Karpas-422 (cell line): ENCODE data around the gene RPUSD4. TPM values are rescaled to one million over a fixed set of nuclear protein-coding genes. Genes with fewer than 3 reads are reported as not detected.
A peak's percentile ranks its signal among the peaks of the same experiment; 100 is the strongest.

Source experiments
- DNase-seq: peaks from one replicate; pipeline ENCODE4 v3.0.0-alpha.2; 2015
- H2AFZ ChIP-seq: fragments of 200-600 bp; sonication (generic); 2 replicates; pipeline ENCODE4 v1.6.1; 2014; ENCODE audit warnings: antibody characterized with exemption, low read length, mixed read lengths
- H3K27ac ChIP-seq: fragments of 200-600 bp; sonication (generic); 2 replicates; pipeline ENCODE4 v1.5.1; 2014; ENCODE audit warnings: mild to moderate bottlenecking, low read length, moderate library complexity
- H3K27me3 ChIP-seq: fragments of 200-600 bp; sonication (generic); 2 replicates; pipeline ENCODE4 v1.6.1; 2014; ENCODE audit warnings: low read length, mixed read lengths
- H3K36me3 ChIP-seq: fragments of 200-600 bp; sonication (generic); 2 replicates; pipeline ENCODE4 v1.6.1; 2014; ENCODE audit warnings: low read length, mixed read lengths; ENCODE audit not compliant: insufficient read depth
- H3K4me1 ChIP-seq: fragments of 200-600 bp; sonication (generic); 2 replicates; pipeline ENCODE4 v1.6.1; 2014; ENCODE audit warnings: mild to moderate bottlenecking, low read length, mixed read lengths
- H3K4me2 ChIP-seq: fragments of 200-600 bp; sonication (generic); 2 replicates; pipeline ENCODE4 v1.6.1; 2014; ENCODE audit warnings: low read length, low read depth, mild to moderate bottlenecking; ENCODE audit not compliant: poor library complexity, severe bottlenecking
- H3K4me3 ChIP-seq: fragments of 200-600 bp; sonication (generic); 2 replicates; pipeline ENCODE4 v1.5.1; 2014; ENCODE audit warnings: mild to moderate bottlenecking, antibody characterized with exemption, low read length, mixed read lengths
- H3K79me2 ChIP-seq: fragments of 200-600 bp; sonication (generic); 2 replicates; pipeline ENCODE4 v1.6.1; 2014; ENCODE audit warnings: mild to moderate bottlenecking, low read length, mixed read lengths
- H3K9ac ChIP-seq: fragments of 200-600 bp; sonication (generic); 2 replicates; pipeline ENCODE4 v1.6.0; 2014; ENCODE audit warnings: low read length
- H3K9me2 ChIP-seq: fragments of 200-600 bp; sonication (generic), shearing (Covaris generic); replicated peaks from 2 replicates; pipeline ENCODE4 v1.6.0; 2014; ENCODE audit warnings: mild to moderate bottlenecking, low read length, moderate library complexity; ENCODE audit not compliant: insufficient read depth
- H3K9me3 ChIP-seq: fragments of 300-700, 200-600 bp; sonication (generic); 2 replicates; pipeline ENCODE4 v1.6.1; 2014; ENCODE audit warnings: low read length, mixed read lengths
- H4K20me1 ChIP-seq: fragments of 200-600 bp; sonication (generic); 2 replicates; pipeline ENCODE4 v1.6.1; 2014; ENCODE audit warnings: mild to moderate bottlenecking, antibody characterized with exemption, low read length, low read depth; ENCODE audit not compliant: insufficient read depth
- total RNA-seq: library from RNA; depleted of rRNA; stranded (reverse); fragments of >200 nt; shearing (Covaris generic); gene quantifications from 2 replicates; pipeline ENCODE4 v1.2.3, GENCODE V29; 2014; ENCODE audit warnings: low replicate concordance

The RPUSD4 gene
- total RNA-seq, 1 experiment from 2014 or later: 15.5 TPM

DNA sequence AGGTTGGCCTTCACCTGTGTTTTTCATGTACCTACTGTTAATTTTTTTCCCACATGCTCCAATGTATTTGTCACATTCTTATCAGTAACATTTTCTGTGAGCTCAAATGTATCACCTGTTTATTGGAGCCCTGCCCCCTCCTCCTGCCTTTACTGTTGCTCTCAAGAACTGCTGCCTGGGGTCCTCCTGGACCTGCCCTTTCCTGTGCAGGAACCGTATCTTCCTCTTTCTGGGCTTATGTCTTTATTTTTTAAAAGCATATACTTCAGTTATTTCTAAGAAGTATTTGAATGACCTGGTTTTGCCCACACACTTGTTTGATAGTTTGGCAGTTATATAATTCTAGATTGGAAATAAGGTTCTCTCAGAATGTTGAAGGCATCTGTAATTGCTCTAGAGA is 6.0 kb upstream of the RPUSD4 start:
- DNase-seq: no peak
- H2AFZ ChIP-seq: no peak overlapping the region

DNA sequence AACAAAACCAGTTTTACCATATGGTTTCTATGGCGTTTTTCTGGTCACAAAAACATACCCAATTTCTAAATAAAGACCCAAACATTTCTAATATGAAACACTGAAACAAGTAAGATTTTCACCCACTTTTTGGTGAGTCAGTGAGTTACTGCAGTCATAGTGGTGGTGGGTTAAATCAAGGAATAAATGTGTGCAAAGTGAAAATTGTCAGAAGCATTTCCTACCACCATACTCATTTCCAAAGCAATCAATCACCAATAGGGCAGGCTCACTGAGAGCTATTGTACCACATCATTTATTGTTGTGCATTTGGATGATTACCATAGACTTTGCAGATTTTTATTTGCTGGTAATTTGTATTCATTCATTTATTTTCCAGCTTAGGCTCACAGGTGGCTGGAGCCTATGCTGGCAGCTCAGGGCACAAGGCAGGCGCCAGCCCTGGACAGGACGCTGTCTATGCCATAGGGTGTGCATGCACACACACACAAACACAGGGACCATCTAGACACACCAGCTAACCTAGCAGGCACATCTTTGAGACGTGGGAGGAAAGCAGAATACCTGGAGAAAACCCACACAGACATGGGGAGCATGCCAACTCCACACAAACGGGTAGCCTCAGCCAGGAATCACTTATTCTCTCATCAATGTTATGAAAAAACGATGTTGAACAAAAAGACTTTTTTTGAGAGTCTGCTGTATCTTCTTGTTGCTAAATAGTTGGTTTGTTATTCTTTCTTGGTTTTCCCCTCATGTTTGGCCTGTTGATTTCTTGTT is 5.3 kb upstream of the RPUSD4 start:
- Histone ChIP-seq H3K36me3 (no peaks in the 10 kb centered on the region), H3K9me2 (no peaks in the 10 kb centered on the region), H3K9me3 (no peaks in the 10 kb centered on the region), H3K27ac (no peak overlapping the region), H4K20me1 (0 out of 2 replicates have a peak, but pooled peaks cover 3% of the 10 kb centered on the region), H3K4me1 (peaks cover 15% of the 10 kb centered on the region), H3K4me2 (no peak overlapping the region), H2AFZ (no peak overlapping the region), H3K9ac (no peak overlapping the region), H3K4me3 (no peak overlapping the region), H3K27me3 (no peaks in the 10 kb centered on the region), H3K79me2 (peaks cover 3% of the 10 kb centered on the region; the same call in 1 of the 2 replicates)
- DNase-seq: no peak

More for the DNA sequence above, 6.0 kb upstream of the RPUSD4 start:
- Histone ChIP-seq H4K20me1 (0 out of 2 replicates have a peak, but pooled peaks cover 1% of the 10 kb centered on the region), H3K4me2 (no peak overlapping the region), H3K4me1 (peaks cover 10% of the 10 kb centered on the region), H3K9ac (no peak overlapping the region), H3K36me3 (no peaks in the 10 kb centered on the region), H3K9me2 (no peaks in the 10 kb centered on the region), H3K27me3 (no peaks in the 10 kb centered on the region), H3K4me3 (no peak overlapping the region), H3K27ac (no peak overlapping the region), H3K9me3 (no peaks in the 10 kb centered on the region), H3K79me2 (no peaks in the 10 kb centered on the region)

DNA sequence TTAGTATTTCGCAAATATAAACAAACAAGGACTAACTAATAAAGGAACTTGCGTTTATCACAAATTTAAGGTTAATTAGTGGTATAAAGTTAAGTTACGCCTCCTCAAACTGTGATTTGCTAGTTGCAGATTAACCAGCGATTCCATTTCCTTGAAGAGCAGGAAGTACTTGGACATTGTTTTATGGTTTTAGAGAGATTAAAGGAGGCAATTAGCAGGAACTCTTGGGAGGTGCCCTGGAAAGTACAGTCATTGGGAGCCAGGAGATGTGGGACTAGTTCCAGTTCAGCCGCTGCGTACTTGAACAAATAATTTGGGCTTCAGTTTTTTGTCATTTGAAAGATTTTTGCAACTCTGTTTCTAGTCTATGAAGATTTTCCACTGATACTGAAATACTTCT is 3.4 kb upstream of the RPUSD4 start:
- Histone ChIP-seq H3K9ac (no peak overlapping the region), H3K4me3 (no peak overlapping the region), H3K27ac (no peak overlapping the region), H3K4me1 (peaks cover 23% of the 10 kb centered on the region), H4K20me1 (0 out of 2 replicates have a peak, but pooled peaks cover 3% of the 10 kb centered on the region), H3K79me2 (peaks cover 14% of the 10 kb centered on the region), H3K27me3 (no peaks in the 10 kb centered on the region), H2AFZ (no peak overlapping the region), H3K36me3 (no peaks in the 10 kb centered on the region), H3K9me2 (no peaks in the 10 kb centered on the region), H3K4me2 (no peak overlapping the region), H3K9me3 (no peaks in the 10 kb centered on the region)
- no peak for DNase-seq

DNA sequence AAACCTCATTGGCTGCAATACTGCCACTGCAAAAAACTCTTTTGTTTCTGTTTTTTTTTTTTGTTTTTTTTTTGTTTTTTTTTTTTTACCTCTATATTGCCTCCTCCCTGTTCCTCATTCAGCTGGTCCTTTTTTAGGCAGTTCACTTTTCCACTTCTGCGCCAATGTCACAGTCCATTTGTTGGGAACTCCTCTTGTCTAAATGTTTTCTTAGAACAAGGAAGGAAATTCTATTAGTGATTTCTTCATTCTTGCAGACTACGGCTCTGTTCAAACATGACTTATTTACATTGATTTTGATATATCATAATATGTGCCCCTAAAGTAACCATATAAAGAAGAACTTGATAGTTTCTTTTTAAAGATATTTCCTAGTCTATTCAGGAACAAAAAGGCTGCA is 3.0 kb upstream of the RPUSD4 start:
- Histone ChIP-seq H4K20me1 (0 out of 2 replicates have a peak, but pooled peaks cover 3% of the 10 kb centered on the region), H2AFZ (no peak overlapping the region), H3K27ac (no peak overlapping the region), H3K9ac (no peak overlapping the region), H3K4me2 (no peak overlapping the region), H3K27me3 (no peaks in the 10 kb centered on the region), H3K79me2 (peaks cover 14% of the 10 kb centered on the region), H3K9me3 (no peaks in the 10 kb centered on the region), H3K4me1 (peaks cover 23% of the 10 kb centered on the region), H3K36me3 (no peaks in the 10 kb centered on the region), H3K9me2 (no peaks in the 10 kb centered on the region), H3K4me3 (no peak overlapping the region)
- DNase-seq: no peak

DNA sequence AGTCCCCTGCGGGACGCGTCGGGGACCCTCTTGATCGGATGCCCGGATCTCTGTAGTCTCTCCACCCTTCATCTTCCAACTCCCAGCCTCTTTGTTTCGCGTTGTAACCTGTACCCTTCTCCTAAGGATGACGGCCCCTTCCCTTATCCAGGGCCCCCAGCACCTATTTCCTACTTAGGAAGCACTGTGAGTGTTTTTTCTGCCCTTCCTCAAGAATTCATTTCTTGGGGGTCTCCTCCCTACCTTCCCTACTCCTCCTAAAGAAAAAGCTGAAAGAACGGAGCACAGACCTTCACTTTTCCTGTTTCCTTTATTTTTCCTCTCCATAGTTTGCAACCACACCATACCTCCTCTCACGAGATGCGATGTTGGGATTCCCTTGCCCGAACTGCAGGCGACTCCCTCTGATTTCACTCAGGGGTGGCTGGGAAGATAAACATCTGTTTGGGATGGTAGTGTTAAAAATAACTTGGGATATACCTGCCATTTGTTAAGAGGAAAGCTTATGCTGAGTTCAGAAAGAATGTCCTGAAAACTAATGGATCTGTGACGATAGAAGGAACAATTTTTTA is 725 bp upstream of the RPUSD4 start:
- DNase-seq: no peak
- Histone ChIP-seq H3K4me2 (peak overlapping the region; percentile 76), H3K9me3 (no peaks in the 10 kb centered on the region), H3K4me3 (peak overlapping the region; percentile 88), H2AFZ (no peak overlapping the region), H3K27me3 (no peaks in the 10 kb centered on the region), H3K4me1 (peaks cover 16% of the 10 kb centered on the region), H3K36me3 (peaks cover 3% of the 10 kb centered on the region; the same call in 1 of the 2 replicates), H3K9ac (peak overlapping the region; percentile 74), H3K9me2 (no peaks in the 10 kb centered on the region), H3K27ac (no peak overlapping the region), H4K20me1 (0 out of 2 replicates have a peak, but pooled peaks cover 3% of the 10 kb centered on the region), H3K79me2 (peaks cover 14% of the 10 kb centered on the region)

DNA sequence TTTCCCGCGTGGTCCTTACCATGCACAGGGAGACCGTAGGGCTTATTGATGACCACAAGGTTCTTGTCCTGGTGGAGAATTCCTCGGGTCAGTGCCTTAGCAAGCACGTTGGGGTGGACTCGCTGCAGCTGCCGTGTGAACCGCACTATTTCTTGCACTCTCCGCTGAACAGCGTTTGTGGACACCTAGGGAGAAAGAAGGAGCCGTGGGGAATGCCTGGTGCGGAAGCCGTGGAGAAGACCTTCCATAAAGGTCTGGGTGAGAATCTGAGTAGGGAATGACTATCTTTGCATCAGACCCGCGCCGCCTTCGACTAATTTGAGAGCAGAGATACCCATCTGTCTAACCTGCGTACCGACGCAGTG is 597 bp downstream of the RPUSD4 start:
- H3K27me3 ChIP-seq: no peaks in the 10 kb centered on the region
- peak overlapping the region; percentile 82 for H3K4me2 ChIP-seq
- peaks cover 14% of the 10 kb centered on the region for H3K79me2 ChIP-seq
- H2AFZ ChIP-seq: no peak overlapping the region
- H3K9me2 ChIP-seq: no peaks in the 10 kb centered on the region
- H3K27ac ChIP-seq: no peak overlapping the region
- 0 out of 2 replicates have a peak, but pooled peaks cover 3% of the 10 kb centered on the region for H4K20me1 ChIP-seq
- peaks cover 3% of the 10 kb centered on the region; the same call in 1 of the 2 replicates for H3K36me3 ChIP-seq
- H3K4me1 ChIP-seq: peaks cover 16% of the 10 kb centered on the region
- peak overlapping the region; percentile 79 for H3K9ac ChIP-seq
- no peaks in the 10 kb centered on the region for H3K9me3 ChIP-seq
- DNase-seq: no peak
- H3K4me3 ChIP-seq: peak overlapping the region; percentile 88

DNA sequence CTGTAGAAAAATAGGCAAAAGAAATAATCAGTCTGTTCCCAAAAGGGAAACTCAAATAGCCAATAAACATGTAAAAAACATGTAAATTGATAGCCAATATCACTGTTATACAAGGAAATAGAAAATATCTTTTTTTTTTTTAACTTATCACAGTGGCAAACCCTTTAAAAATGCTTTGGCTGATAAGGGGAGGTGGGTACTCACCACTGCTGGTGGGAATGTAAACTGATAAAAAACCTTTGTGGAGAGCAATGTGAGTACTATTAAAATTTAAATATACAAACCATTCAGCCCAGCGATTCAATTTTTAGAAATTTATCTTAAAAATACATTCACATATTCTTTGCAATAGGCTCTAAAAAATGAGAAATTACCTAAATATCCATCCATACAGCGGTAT is 3.6 kb downstream of the RPUSD4 start:
- Histone ChIP-seq H3K4me2 (no peak overlapping the region), H2AFZ (no peak overlapping the region), H3K27ac (no peak overlapping the region), H3K4me3 (no peak overlapping the region), H3K27me3 (no peaks in the 10 kb centered on the region), H3K9ac (no peak overlapping the region), H4K20me1 (0 out of 2 replicates have a peak, but pooled peaks cover 3% of the 10 kb centered on the region), H3K9me3 (no peaks in the 10 kb centered on the region), H3K4me1 (peaks cover 16% of the 10 kb centered on the region), H3K36me3 (peaks cover 9% of the 10 kb centered on the region; the same call in 1 of the 2 replicates), H3K79me2 (peaks cover 14% of the 10 kb centered on the region), H3K9me2 (no peaks in the 10 kb centered on the region)
- DNase-seq: no peak

DNA sequence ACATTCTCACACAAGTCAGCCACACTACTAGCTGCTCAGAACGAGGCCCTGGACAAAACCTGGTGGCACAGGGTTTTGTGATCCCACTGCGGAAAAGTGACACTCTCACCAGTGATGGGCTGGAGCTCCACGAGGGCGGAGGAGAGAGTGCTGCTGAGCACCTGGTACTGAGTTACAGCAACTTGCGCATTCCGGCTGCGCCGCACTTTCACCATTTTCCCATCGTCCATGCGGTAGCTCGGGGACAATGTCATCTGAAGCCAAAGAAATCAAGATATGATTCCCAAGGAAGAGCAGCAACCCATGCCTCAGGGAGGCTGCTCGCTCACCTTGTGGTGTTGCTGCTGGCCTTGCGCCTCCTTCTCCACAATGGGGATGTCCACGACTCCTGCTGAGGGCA is 6.1 kb downstream of the RPUSD4 start:
- H3K79me2 ChIP-seq: peaks cover 2% of the 10 kb centered on the region; the same call in 1 of the 2 replicates
- no peak overlapping the region for H3K9ac ChIP-seq
- no peak overlapping the region for H3K27ac ChIP-seq
- no peak overlapping the region for H2AFZ ChIP-seq
- no peak overlapping the region for H3K4me3 ChIP-seq
- H3K9me3 ChIP-seq: no peaks in the 10 kb centered on the region
- H3K9me2 ChIP-seq: no peaks in the 10 kb centered on the region
- peaks cover 3% of the 10 kb centered on the region for H3K4me1 ChIP-seq
- H3K36me3 ChIP-seq: peaks cover 9% of the 10 kb centered on the region; the same call in 1 of the 2 replicates
- H3K27me3 ChIP-seq: no peaks in the 10 kb centered on the region
- H3K4me2 ChIP-seq: no peak overlapping the region
- no peaks in the 10 kb centered on the region for H4K20me1 ChIP-seq
- no peak for DNase-seq
